Peyer's patch (tissue), 4 donors: ENCODE results near the gene GCA.

Experiments
- POLR2A ChIP-seq, 2 donors: fragments of 450-650 bp; IDR thresholded peaks; one replicate each; pipeline ENCODE4 v1.5.1; 2017; ENCODE audit warnings: antibody characterized with exemption in 2 of 2, mild to moderate bottlenecking in 2 of 2, moderate library complexity in 2 of 2
- TF ChIP-seq, protein P1 (sequence below), 6 experiments: fragments of 450-650 bp in 4 of 6; fragments of 200-600 bp in 2 of 6; sonication (generic) in 1 of 6; IDR thresholded peaks; one replicate each; pipeline ENCODE4 v1.5.1; 2017 to 2019; ENCODE audit warnings: antibody characterized with exemption in 6 of 6, mild to moderate bottlenecking in 3 of 6, moderate library complexity in 1 of 6

DNA sequence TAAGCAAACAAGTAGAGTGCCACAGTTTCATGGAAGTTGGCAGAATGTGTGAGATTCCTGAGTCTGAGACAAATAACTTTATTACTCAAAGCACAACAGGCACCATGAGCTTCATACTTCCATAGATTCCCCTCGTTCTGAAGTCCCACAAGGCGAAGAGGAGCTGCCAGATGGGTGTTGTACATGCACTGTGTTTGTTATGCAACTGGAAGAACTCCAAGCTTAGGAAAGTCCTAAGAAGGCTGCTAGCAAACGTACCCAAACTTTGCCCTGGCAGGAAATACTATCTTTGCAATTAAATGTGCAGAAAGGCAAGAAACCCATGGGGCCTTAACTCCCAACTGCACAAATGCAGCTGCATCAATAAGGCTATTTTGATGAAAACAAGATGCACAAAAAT, 1.6 kb upstream of the GCA start:
- TF ChIP-seq, protein P1, sequence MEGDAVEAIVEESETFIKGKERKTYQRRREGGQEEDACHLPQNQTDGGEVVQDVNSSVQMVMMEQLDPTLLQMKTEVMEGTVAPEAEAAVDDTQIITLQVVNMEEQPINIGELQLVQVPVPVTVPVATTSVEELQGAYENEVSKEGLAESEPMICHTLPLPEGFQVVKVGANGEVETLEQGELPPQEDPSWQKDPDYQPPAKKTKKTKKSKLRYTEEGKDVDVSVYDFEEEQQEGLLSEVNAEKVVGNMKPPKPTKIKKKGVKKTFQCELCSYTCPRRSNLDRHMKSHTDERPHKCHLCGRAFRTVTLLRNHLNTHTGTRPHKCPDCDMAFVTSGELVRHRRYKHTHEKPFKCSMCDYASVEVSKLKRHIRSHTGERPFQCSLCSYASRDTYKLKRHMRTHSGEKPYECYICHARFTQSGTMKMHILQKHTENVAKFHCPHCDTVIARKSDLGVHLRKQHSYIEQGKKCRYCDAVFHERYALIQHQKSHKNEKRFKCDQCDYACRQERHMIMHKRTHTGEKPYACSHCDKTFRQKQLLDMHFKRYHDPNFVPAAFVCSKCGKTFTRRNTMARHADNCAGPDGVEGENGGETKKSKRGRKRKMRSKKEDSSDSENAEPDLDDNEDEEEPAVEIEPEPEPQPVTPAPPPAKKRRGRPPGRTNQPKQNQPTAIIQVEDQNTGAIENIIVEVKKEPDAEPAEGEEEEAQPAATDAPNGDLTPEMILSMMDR (IDR thresholded peaks at IDR 0.05) = no peak
- no peak for TF ChIP-seq POLR2A (IDR thresholded peaks at IDR 0.05)
